ENCODE measurements around the gene ZMYND8.

DNA sequence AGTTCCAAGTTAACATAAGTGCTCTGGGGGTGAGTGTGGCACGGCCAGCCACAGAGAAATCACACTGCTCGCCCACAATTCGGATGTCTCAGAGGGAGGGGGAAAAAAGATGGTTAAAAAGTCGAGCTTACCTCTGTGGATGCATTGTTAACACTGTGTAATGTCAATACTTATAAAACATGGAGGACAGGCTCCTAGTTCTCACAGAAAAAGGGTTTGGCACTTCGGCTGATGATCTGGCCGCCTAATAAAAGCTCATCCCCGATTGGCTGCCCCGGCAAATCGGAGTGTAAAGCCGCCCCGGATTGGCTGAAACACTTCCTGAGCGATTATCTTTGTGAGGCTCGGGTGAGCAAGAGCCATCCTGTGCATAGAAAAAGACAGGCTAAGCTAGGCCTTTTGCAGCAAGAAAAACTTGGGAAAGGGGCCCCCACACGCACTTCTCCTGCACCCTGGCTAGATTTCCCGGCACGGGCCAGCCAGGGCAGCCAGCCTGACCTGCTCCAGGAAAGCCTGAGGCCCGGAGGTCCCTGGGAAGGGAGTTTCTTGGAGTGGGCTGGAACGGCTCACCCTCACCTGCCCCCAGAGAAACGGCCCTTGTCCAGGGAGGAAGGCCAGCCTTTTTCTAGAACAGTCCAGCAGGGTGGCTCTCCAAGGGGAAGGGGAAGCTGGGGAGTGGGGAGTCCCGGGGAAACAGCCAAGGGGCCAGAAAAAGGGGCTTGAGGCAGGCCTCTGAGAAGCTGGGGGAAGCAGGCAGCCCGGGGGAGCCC, at the start of gene ZMYND8:
- TF ChIP-seq, protein P1, sequence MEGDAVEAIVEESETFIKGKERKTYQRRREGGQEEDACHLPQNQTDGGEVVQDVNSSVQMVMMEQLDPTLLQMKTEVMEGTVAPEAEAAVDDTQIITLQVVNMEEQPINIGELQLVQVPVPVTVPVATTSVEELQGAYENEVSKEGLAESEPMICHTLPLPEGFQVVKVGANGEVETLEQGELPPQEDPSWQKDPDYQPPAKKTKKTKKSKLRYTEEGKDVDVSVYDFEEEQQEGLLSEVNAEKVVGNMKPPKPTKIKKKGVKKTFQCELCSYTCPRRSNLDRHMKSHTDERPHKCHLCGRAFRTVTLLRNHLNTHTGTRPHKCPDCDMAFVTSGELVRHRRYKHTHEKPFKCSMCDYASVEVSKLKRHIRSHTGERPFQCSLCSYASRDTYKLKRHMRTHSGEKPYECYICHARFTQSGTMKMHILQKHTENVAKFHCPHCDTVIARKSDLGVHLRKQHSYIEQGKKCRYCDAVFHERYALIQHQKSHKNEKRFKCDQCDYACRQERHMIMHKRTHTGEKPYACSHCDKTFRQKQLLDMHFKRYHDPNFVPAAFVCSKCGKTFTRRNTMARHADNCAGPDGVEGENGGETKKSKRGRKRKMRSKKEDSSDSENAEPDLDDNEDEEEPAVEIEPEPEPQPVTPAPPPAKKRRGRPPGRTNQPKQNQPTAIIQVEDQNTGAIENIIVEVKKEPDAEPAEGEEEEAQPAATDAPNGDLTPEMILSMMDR (IDR thresholded peaks at IDR 0.05; ENCODE audit: control extremely low read depth in 1 of 3, insufficient read depth in 1 of 3, low read depth in 1 of 3, low read length in 3 of 3), result no peak
- TF ChIP-seq RAD21 (IDR thresholded peaks at IDR 0.05 in 1 of 2, conservative IDR thresholded peaks at IDR 0.05 in 1 of 2; ENCODE audit: low read depth in 2 of 2, low read length in 2 of 2), result no peak
- no peak for TF ChIP-seq EZH2 (IDR thresholded peaks at IDR 0.05; ENCODE audit: low read depth, low read length, severe bottlenecking)
- TF ChIP-seq ZNF274 (IDR thresholded peaks at IDR 0.05; ENCODE audit: borderline replicate concordance, extremely low read depth, low read length), result no peak
- TF ChIP-seq CBX8 (IDR thresholded peaks at IDR 0.05; ENCODE audit: borderline replicate concordance, low read depth, low read length), result no peak
- no peak for TF ChIP-seq BRCA1 (IDR thresholded peaks at IDR 0.05; ENCODE audit: low read depth, low read length)
- no peak for TF ChIP-seq POLR2AphosphoS5 (IDR thresholded peaks at IDR 0.05; ENCODE audit: low read depth, low read length)
- TF ChIP-seq ASH2L (IDR thresholded peaks at IDR 0.05; ENCODE audit: low read length), result no peak
- TF ChIP-seq, protein P2, sequence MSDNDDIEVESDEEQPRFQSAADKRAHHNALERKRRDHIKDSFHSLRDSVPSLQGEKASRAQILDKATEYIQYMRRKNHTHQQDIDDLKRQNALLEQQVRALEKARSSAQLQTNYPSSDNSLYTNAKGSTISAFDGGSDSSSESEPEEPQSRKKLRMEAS (IDR thresholded peaks at IDR 0.05), result no peak

Measured in H1 (cell line).